ENCODE data around the gene GNAI2.
"Not testable (repeated sequence)": the region's sequence is repeated elsewhere in the genome, so short reads cannot be mapped to it uniquely, and the experiment has no call there.

GNAI2 gene

DNA sequence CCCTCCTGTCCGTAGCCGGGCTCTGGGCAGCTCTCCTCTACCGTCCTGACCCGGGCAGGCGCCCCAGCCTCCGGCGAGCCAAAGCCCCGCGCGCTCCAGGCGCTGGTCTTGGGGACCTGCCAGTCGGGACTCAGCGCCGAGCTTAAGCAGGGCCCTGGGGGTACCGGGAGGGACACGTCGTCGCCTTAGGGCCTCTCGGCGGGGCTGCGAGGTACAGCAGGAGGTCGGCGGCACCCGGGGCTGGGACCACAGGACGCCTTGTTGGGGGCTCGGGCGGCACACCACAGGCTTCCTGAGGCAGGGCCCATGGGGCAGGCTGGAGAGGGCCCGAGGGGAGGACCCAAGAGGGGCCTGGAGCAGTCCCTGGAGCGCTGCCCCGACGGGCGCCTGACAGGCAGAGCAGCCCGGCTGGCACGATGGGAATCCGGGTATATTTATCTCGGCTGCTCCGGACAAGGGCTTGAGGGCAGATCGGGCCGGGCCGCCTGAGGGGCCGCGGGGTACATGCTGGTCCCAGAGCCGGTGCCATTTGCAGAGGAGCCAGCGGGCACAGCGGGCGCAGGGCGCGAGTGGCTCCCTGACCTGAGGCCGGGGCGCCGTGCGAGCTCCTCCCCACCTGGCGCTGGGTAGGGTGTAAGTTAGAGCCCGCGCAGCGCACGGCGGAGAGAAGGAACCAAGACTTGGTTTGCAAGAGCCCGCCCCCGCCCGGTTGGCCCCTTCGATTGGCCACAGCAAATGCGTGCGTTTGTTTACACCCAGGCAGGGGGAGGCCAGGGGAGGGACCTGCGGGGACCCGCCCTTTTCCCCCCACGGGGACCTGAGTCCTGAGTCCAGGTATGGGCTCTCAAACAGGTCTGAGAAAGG lies 30.4 kb upstream of the GNAI2 start:
- DNase-seq = peak; percentile 40

- no peak for DNase-seq
These were observed 28.5 kb upstream of the GNAI2 start for GRCh38 chr3:50207359-50208042.

GRCh38 chr3:50208677-50209344 lies 27.2 kb upstream of the GNAI2 start:
- no peak for DNase-seq

GRCh38 chr3:50210176-50210509 lies 25.9 kb upstream of the GNAI2 start:
- DNase-seq = no peak

- DNase-seq = no peak
These were observed 25.3 kb upstream of the GNAI2 start for GRCh38 chr3:50210510-50211367.

DNA sequence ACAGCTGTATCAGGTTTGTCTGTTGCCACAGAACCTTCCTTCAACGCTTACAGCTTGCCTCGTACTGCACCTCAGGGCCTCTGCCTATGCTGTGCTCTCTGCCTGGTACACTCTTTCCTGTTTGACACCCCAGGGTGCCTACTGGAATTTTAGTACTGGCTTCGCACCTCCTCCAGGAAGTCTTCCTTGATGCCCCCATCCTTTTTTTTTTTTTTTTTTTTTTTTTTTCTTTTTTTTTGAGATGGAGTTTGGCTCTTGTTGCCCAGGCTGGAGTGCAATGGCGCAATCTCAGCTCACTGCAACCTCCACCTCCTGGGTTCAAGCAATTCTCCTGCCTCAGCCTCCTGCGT lies 24.7 kb upstream of the GNAI2 start:
- DNase-seq = not testable (repeated sequence)

DNA sequence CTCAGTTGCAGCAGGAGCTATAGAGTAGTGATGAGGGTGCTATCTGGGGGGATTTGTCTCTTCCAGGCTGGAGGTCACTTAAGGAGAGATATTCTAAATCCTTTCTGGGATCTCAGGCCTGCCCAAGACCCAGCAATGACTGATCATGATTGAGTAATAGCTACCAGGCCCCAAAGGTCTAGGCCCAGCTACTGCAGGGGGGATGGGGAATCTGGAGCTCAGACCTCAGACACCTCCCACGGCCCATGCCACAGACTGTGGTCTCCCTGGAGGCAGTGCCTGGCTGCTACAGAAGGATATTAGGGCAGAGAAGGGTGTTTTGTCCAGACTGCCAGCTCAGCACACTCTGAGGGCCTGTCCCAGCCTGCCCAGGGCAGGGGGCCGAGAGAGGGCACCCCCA lies 24.1 kb upstream of the GNAI2 start:
- no peak for DNase-seq

DNA sequence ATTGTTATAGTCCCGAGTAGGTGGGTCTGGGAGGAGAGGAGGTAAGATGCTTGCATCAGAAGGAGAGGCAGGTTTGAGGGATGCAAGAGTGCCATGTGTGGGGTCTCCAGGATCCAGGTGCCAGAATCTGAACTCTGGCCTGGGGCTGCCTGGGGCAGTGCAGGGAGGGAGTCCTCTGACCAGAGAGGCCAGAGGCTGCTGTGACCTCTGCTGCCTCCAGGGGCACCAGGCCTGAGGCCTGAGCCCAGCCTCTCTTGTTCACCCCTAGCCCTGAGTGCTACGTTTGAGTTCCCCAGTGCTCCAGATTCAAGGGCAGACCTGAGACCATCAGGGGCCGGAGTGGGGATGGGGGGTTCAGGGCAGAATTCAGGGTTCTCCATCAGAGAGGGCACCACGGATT lies 23.5 kb upstream of the GNAI2 start:
- DNase-seq = no peak

DNA sequence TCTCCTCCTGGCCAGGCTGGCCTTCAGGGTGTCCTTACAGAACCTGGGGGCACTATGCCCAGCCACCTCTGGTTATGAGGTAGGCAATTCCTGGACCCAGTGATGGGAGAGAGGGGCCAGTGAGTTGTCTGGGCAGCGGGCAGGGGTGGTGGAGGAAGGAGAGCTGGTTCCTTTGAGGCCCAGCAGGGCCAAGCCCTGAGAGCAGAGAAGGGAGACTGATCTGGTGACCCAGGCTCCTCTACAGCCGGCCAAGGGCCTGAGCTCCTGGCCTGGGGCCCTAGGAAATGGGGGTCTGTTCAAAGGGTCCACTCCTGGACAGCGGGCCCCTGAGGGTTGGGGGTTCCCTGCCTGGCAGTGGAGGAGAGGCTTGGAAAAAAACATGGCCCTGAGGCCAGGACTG lies 23.0 kb upstream of the GNAI2 start:
- DNase-seq = no peak

- DNase-seq = no peak
These were observed 22.6 kb upstream of the GNAI2 start for GRCh38 chr3:50213373-50213772.

GRCh38 chr3:50214824-50215223 lies 21.2 kb upstream of the GNAI2 start:
- no peak for DNase-seq

- no peak for DNase-seq
These were observed 20.5 kb upstream of the GNAI2 start for GRCh38 chr3:50215529-50215928.

DNA sequence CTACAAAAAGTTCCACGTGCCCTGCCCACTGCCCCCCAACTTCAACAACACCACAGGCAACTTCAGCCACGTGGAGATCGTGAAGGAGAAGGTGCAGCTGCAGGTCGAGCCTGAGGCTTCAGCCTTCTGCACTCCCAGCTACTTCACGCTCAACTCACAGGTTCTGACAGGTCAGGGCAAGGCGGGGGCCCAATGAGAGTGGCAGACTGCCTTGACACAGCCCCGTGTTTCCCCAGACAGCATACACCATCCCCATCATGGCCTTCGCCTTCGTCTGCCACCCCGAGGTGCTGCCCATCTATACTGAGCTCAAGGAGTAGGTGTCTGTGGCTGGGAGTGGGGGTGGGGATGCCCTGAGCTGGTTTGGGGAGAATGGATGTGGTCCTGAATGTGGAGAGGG lies 18.3 kb upstream of the GNAI2 start:
- DNase-seq = no peak

DNA sequence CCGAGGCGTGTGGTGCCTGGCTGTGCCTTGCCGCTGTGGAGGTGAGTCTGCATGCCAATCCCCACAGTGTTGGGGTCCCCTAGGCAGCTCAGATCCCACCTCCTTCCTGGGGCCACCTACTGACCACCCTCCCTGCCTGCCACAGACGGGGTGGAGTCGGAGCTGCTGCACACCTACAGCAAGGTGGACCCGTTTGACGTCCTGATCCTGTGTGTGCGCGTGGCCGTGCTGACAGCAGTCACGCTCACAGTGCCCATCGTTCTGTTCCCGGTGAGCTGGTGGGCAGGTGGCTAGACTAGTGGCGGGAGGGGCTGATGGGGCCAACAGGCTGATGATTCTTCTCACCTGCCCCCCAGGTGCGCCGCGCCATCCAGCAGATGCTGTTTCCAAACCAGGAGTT lies 17.6 kb upstream of the GNAI2 start:
- no peak for DNase-seq

DNA sequence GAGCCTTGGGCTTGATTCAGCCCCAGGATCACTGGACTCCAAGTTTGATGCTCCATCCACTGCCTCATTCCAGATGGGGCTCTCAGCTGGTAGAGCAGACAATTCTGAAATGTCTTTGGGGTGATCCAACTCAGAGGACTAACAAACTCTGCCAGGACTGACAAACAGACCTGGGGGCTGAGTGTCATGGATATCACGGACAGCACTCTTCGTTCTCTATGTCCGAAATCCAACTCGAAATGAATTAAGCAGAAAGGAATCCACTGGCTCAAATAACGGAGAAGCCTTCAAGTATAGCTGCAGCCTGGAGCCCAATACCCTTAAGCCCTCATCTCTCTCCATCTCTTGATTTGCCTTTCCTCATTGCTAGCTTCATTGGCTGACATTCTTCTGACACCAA lies 16.7 kb upstream of the GNAI2 start:
- DNase-seq = no peak

- DNase-seq = no peak
These were observed 15.9 kb upstream of the GNAI2 start for GRCh38 chr3:50220109-50220508.

- no peak for DNase-seq
These were observed 15.0 kb upstream of the GNAI2 start for GRCh38 chr3:50221051-50221410.

DNA sequence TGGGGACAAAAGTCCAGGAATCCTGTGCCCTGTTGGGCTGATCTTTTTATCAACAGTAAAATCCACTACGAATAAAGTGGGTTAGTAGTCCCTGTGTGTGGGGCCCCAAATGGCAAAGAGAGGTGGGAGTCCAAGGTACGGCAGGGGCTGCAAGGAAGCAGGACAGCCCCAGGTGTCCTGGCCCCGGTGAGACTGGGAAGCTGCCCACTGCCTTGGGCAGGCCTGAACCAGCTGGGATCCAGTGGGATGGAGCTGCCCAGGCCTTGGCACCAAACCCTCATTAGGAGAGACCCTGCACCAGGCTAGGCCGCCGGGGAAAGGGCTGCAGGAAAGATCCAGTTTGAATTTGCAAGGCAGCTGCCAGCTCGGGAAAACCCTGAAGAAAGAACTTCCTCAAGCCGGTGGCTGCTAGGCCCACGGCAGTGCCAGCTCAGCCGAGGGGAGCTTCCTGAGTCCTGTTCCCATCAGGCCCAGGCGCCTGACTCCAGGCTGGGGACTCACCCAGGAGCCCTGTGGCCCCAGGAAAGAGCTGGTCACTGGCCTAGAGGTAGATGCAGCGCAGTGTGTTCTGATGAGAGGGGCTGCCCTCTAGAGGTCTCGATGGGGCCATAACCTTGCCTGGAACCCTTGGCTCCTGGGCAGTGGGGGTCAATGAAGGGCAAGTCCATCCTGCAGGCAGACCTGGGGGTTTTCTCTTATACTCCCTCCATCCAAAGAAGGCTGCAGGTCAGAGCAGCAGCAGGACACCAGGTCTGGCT lies 14.4 kb upstream of the GNAI2 start:
- no peak for DNase-seq

- no peak for DNase-seq
These were observed 13.9 kb upstream of the GNAI2 start for GRCh38 chr3:50222169-50222528.

DNA sequence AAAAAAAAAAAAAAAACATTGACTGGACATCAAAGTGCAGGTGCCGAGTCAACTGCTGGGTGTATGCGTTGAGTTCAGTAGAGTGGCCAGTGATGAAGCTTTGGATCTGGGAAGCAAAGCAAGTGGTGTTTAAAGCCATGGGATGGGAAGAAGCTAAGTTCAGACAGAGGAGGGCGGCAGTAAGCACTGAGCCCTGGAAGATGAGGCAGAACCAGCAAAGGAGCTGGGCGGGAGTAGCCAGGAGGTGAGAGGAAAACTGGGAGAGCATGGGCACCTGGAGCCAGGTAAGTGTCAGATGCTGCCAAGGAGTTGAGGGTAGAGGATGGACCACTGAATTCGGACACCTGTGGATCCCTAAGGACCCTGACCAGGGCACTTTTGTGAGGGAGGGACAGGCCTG lies 11.4 kb upstream of the GNAI2 start:
- no peak for DNase-seq

DNA sequence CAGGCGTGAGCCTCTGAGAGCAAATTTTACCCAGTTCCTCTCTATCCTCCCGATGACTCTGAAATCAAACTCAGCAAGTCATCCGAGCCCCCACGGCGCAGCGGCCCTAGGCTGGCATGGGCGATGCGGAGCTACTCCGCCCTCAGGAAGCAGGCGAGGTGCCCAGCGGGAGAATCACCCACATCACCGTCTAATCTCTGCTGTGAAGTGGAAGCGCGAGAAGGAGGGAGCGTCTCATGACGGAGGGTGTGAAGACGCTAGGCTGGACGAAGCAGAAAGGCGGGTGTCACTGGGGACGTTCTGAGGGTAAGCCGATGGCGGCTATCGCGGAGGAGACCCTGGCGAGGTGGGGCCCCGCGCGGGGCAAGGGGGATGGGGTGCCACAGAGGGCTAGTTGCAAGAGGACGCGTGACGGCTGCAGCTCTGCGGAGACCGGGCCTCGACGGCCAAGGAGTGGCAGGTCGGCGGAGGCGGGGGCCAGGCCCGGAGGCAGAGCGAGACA lies 9.1 kb upstream of the GNAI2 start:
- DNase-seq = no peak

- DNase-seq = peak; percentile 88
These were observed 8.4 kb upstream of the GNAI2 start for GRCh38 chr3:50227390-50228183.
